Smooth muscle cell (in vitro differentiated cells): Measurements from ENCODE around the gene EFNA2. TPM values are rescaled to one million over a fixed set of nuclear protein-coding genes. Genes with fewer than 3 reads are reported as not detected.

Source experiments
- DNase-seq: peaks from one replicate; lab custom pipeline; 2025; ENCODE audit not compliant: unreplicated experiment; lab: John Stamatoyannopoulos, UW
- H2AFZ ChIP-seq: fragments of 200-600 bp; sonication (generic); 2 replicates; pipeline ENCODE4 v1.6.0; 2016; ENCODE audit warnings: antibody characterized with exemption, low read depth, mild to moderate bottlenecking
- H3F3A ChIP-seq: fragments of 200-600 bp; sonication (generic); 2 replicates; pipeline ENCODE4 v1.6.0; 2017; ENCODE audit warnings: antibody characterized with exemption, low read depth
- H3K27ac ChIP-seq: fragments of 200-600 bp; sonication (generic); 2 replicates; pipeline ENCODE4 v1.5.1; 2016; ENCODE audit warnings: low read depth, mild to moderate bottlenecking
- H3K27me3 ChIP-seq: fragments of 200-600 bp; sonication (generic); 2 replicates; pipeline ENCODE4 v1.6.1; 2016; ENCODE audit warnings: low read depth, mild to moderate bottlenecking
- H3K36me3 ChIP-seq: fragments of 200-600 bp; sonication (generic); 2 replicates; pipeline ENCODE4 v1.5.1; 2016; ENCODE audit warnings: low read depth
- H3K4me1 ChIP-seq: fragments of 200-600 bp; sonication (generic); 2 replicates; pipeline ENCODE4 v1.5.1; 2016; ENCODE audit warnings: low read depth
- H3K4me2 ChIP-seq: fragments of 200-600 bp; sonication (generic); 2 replicates; pipeline ENCODE4 v1.6.0; 2016; ENCODE audit warnings: mild to moderate bottlenecking
- H3K4me3 ChIP-seq: fragments of 200-600 bp; sonication (generic); 2 replicates; pipeline ENCODE4 v1.5.1; 2016; ENCODE audit warnings: mild to moderate bottlenecking
- H3K79me2 ChIP-seq: fragments of 200-600 bp; sonication (generic); 2 replicates; pipeline ENCODE4 v1.6.0; 2016; ENCODE audit warnings: low read depth, mild to moderate bottlenecking
- H3K9ac ChIP-seq: fragments of 200-600 bp; sonication (generic); 2 replicates; pipeline ENCODE4 v1.6.0; 2016; ENCODE audit warnings: low read depth
- H3K9me3 ChIP-seq: fragments of 200-600 bp; sonication (generic); replicated peaks from 2 replicates; pipeline ENCODE4 v1.5.1; 2016; ENCODE audit warnings: low read depth
- H4K20me1 ChIP-seq: fragments of 200-600 bp; sonication (generic); 2 replicates; pipeline ENCODE4 v1.6.0; 2016; ENCODE audit warnings: low read depth
- CTCF ChIP-seq: fragments of 200-600 bp; sonication (generic); IDR thresholded peaks from 2 replicates; pipeline ENCODE4 v1.5.1; 2017; ENCODE audit warnings: borderline replicate concordance, mild to moderate bottlenecking, antibody characterized with exemption; ENCODE audit not compliant: insufficient read depth, poor library complexity, severe bottlenecking
- WGBS: methylation state at CpG from one replicate; pipeline ENCODE4 v1.1.7; 2016; ENCODE audit warnings: low lambda C conversion rate; 5-methylcytosine and 5-hydroxymethylcytosine counted together
- polyA plus RNA-seq: library from polyadenylated mRNA; unstranded; fragments of >200 nt; fragmentation: Nextera tagmentation; extraction: Ambion mirVana; gene quantifications from 2 replicates; pipeline ENCODE4 v1.2.1, GENCODE V29; 2016
- total RNA-seq: library from RNA; depleted of rRNA; stranded (reverse); fragments of >200 nt; gene quantifications from 2 replicates; pipeline ENCODE4 v1.2.3, GENCODE V29; 2014

The EFNA2 gene
- total and polyA plus RNA-seq, 2 experiments from 2014 or later: 0.89 to 6.2 TPM

DNA sequence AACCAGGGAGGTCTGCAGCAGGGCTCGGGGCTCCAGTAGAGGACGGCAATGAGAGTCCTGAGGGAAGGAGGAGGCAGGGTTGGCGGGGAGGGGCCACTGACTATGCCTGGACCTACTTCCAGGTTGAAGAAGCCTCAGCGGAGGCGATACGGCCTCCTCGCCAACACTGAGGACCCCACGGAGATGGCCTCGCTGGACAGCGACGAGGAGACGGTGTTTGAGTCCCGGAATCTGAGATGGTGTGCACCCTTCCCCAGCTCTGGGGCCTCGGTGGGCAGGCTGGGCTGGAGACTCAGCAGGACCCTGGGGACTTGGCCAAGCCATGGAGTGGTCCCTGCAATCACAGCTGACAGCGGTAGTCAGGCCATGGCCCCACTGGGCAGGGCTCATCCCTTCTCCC, 8.6 kb upstream of the EFNA2 start:
- H3K27me3 ChIP-seq: no peaks in the 10 kb centered on the region
- no peaks in the 10 kb centered on the region for H3K9me3 ChIP-seq
- peak overlapping the region; percentile 99 for H3K4me2 ChIP-seq
- no peak overlapping the region for H3K4me3 ChIP-seq
- H3K27ac ChIP-seq: no peak overlapping the region
- H3F3A ChIP-seq: peaks cover 30% of the 10 kb centered on the region
- H4K20me1 ChIP-seq: peaks cover 31% of the 10 kb centered on the region
- TF ChIP-seq CTCF: no peak
- H3K36me3 ChIP-seq: peaks cover 8% of the 10 kb centered on the region
- peaks cover 43% of the 10 kb centered on the region for H3K79me2 ChIP-seq
- H3K9ac ChIP-seq: no peak overlapping the region
- H3K4me1 ChIP-seq: peaks cover 19% of the 10 kb centered on the region
- DNase-seq: no peak
- no peak overlapping the region for H2AFZ ChIP-seq
- 96% methylated on average over 15 of the region's 15 CpGs for WGBS

DNA sequence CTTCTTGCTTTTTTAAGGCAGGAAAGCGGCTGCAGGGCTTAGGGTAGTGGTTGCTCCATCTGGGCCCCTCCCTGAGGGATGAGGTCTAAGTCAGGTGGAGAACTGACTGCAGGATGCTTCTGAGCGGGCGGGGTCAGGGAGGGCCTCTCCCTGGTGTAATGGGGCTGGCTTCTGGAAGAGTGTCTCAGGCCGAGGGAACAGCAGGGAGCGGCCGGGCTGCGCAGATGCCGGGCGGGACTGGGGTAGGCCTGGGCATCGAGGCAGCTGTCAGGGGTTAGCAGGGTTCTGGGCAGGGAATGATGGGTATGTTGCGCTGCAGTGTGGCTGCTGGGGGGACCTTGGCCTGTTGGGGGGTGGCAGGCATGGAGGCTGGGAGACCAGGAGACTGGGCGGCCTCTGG, 7.6 kb upstream of the EFNA2 start:
- H3K9ac ChIP-seq: no peak overlapping the region

GRCh38 chr19:1278713-1279660, 6.7 kb upstream of the EFNA2 start:
- TF ChIP-seq CTCF: no peak
- no peak overlapping the region for H3K27ac ChIP-seq
- H3F3A ChIP-seq: peaks cover 11% of the 10 kb centered on the region
- H3K36me3 ChIP-seq: no peaks in the 10 kb centered on the region
- no peak overlapping the region for H3K9ac ChIP-seq
- H2AFZ ChIP-seq: no peak overlapping the region
- WGBS: 97% methylated on average over 24 of the region's 25 CpGs
- H3K27me3 ChIP-seq: no peaks in the 10 kb centered on the region
- H4K20me1 ChIP-seq: peaks cover 12% of the 10 kb centered on the region
- peaks cover 19% of the 10 kb centered on the region for H3K4me1 ChIP-seq
- H3K9me3 ChIP-seq: no peaks in the 10 kb centered on the region
- H3K4me2 ChIP-seq: no peak overlapping the region
- H3K4me3 ChIP-seq: no peak overlapping the region
- DNase-seq: no peak
- peaks cover 25% of the 10 kb centered on the region for H3K79me2 ChIP-seq

More for the DNA sequence above, 7.6 kb upstream of the EFNA2 start:
- TF ChIP-seq CTCF: no peak
- Histone ChIP-seq H3K79me2 (peaks cover 33% of the 10 kb centered on the region), H3K36me3 (no peaks in the 10 kb centered on the region), H3K4me1 (peaks cover 19% of the 10 kb centered on the region), H3K4me2 (no peak overlapping the region), H4K20me1 (peaks cover 21% of the 10 kb centered on the region), H2AFZ (no peak overlapping the region), H3K27ac (no peak overlapping the region), H3K9me3 (no peaks in the 10 kb centered on the region), H3K27me3 (no peaks in the 10 kb centered on the region), H3K4me3 (no peak overlapping the region), H3F3A (peaks cover 20% of the 10 kb centered on the region)
- DNase-seq: no peak
- 91% methylated on average over 12 of the region's 12 CpGs for WGBS
